Measurements from ENCODE around the gene ESAM. TPM values are rescaled to one million over a fixed set of nuclear protein-coding genes. Genes with fewer than 3 reads are reported as not detected.

ESAM gene
- total and polyA plus RNA-seq, 10 of the 15 experiments (the other 5 are each of a cell fraction or from before 2014, with no cell fraction given), result 2.7 to 43.6 (median 19.5) TPM

DNA sequence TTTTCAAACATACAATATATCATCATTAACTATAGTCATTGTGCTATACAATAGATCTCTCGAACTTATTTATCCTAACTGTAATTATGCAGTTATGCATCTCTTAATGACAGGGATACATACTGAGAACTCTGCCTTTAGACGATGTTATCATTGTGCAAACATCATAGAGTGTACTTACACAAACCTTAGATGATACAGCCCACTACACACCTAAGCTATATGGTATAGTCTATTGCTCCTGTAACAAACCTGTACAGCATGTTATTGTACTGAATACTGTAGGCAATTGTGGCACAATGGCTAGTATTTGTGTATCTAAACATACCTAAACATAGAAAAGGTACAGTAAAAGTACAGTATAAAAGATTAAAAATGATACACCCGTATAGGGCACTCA, 49.7 kb downstream of the ESAM start:
- H3K79me2 ChIP-seq (ENCODE audit: control insufficient read depth, insufficient read depth, low read length), result no peaks in the 10 kb centered on the region
- H3K4me2 ChIP-seq (ENCODE audit: control insufficient read depth, insufficient read depth), result no peak overlapping the region
- intact Hi-C loops (cut with micrococcal nuclease; ENCODE audit: unreplicated experiment) (no loop called here), in situ Hi-C loops (cut with MboI) (no loop called here)
- no peak overlapping the region for H3K4me3 ChIP-seq
- H2AFZ ChIP-seq (ENCODE audit: control insufficient read depth, low read depth, low read length), result no peak overlapping the region
- H3K9me3 ChIP-seq (replicated peaks; ENCODE audit: control insufficient read depth, insufficient read depth, low read length), result no peaks in the 10 kb centered on the region; the same call in 2 of the 3 replicates
- H3K27me3 ChIP-seq (replicated peaks in 1 of 2; ENCODE audit: control insufficient read depth in 2 of 2, insufficient read depth in 2 of 2, low read length in 1 of 2), result peaks cover 2 to 4% of the 10 kb centered on the region in 2 experiments; a peak in 2 of 4 replicates
- no peak overlapping the region for H3K27ac ChIP-seq (ENCODE audit: control insufficient read depth, insufficient read depth)
- TF ChIP-seq EGR1 (IDR thresholded peaks at IDR 0.05; ENCODE audit: borderline replicate concordance in 1 of 2, low read depth in 2 of 2, low read length in 2 of 2), result no peak
- TF ChIP-seq CBX3 (IDR thresholded peaks at IDR 0.05; ENCODE audit: borderline replicate concordance, low read depth), result no peak
- TF ChIP-seq, protein P1, sequence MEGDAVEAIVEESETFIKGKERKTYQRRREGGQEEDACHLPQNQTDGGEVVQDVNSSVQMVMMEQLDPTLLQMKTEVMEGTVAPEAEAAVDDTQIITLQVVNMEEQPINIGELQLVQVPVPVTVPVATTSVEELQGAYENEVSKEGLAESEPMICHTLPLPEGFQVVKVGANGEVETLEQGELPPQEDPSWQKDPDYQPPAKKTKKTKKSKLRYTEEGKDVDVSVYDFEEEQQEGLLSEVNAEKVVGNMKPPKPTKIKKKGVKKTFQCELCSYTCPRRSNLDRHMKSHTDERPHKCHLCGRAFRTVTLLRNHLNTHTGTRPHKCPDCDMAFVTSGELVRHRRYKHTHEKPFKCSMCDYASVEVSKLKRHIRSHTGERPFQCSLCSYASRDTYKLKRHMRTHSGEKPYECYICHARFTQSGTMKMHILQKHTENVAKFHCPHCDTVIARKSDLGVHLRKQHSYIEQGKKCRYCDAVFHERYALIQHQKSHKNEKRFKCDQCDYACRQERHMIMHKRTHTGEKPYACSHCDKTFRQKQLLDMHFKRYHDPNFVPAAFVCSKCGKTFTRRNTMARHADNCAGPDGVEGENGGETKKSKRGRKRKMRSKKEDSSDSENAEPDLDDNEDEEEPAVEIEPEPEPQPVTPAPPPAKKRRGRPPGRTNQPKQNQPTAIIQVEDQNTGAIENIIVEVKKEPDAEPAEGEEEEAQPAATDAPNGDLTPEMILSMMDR (IDR thresholded peaks at IDR 0.05 in 2 of 3, conservative IDR thresholded peaks at IDR 0.05 in 1 of 3; ENCODE audit: control insufficient read depth in 2 of 3, extremely low read depth in 1 of 3, insufficient read depth in 1 of 3, low read depth in 3 of 3, low read length in 3 of 3), result no peak
- TF ChIP-seq ZNF384 (IDR thresholded peaks at IDR 0.05; ENCODE audit: borderline replicate concordance, low read depth, low read length), result no peak
- no peak for TF ChIP-seq HDGF (IDR thresholded peaks at IDR 0.05)
- TF ChIP-seq, protein P2, sequence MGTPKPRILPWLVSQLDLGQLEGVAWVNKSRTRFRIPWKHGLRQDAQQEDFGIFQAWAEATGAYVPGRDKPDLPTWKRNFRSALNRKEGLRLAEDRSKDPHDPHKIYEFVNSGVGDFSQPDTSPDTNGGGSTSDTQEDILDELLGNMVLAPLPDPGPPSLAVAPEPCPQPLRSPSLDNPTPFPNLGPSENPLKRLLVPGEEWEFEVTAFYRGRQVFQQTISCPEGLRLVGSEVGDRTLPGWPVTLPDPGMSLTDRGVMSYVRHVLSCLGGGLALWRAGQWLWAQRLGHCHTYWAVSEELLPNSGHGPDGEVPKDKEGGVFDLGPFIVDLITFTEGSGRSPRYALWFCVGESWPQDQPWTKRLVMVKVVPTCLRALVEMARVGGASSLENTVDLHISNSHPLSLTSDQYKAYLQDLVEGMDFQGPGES (IDR thresholded peaks at IDR 0.05), result no peak
- DNase-seq (ENCODE audit: low read depth, low spot score) (no peak), ATAC-seq (no peak), FAIRE-seq (no peak)
- H4K20me1 ChIP-seq (ENCODE audit: control insufficient read depth, insufficient read depth), result no peaks in the 10 kb centered on the region
- no peaks in the 10 kb centered on the region; the same call in 1 of the 2 replicates for H3K4me1 ChIP-seq (ENCODE audit: control insufficient read depth, insufficient read depth, low read length)
- ChIA-PET CTCF (no interaction called here), RAD21 (ENCODE audit: unreplicated experiment) (no interaction called here), SMC1A (ENCODE audit: uncharacterized antibody, unreplicated experiment) (no interaction called here), POLR2A (no interaction called here)
- WGBS (ENCODE audit: insufficient coverage, insufficient replicate concordance, low lambda C conversion rate, missing lambda C conversion rate), result 47% methylated on average over 3 of the region's 3 CpGs
- no peaks in the 10 kb centered on the region for H3K36me3 ChIP-seq (ENCODE audit: control insufficient read depth in 2 of 2, insufficient read depth in 2 of 2, low read length in 1 of 2)
- no TSS peak for BruUV-seq (replicated peaks)
- H3K9ac ChIP-seq (ENCODE audit: control insufficient read depth, insufficient read depth, low read length), result no peak overlapping the region

Measured in GM12878 (cell line).